DMS153 treated with DMSO at 0.1 percent for 48 hours (cell line): ENCODE measurements around the gene CSMD2.
"Not testable (repeated sequence)": the region's sequence is repeated elsewhere in the genome, so short reads cannot be mapped to it uniquely, and the experiment has no call there.

Experiments
- DNase-seq: peaks from one replicate; lab custom pipeline; 2025; ENCODE audit not compliant: unreplicated experiment; lab: John Stamatoyannopoulos, UW

Gene CSMD2

DNA sequence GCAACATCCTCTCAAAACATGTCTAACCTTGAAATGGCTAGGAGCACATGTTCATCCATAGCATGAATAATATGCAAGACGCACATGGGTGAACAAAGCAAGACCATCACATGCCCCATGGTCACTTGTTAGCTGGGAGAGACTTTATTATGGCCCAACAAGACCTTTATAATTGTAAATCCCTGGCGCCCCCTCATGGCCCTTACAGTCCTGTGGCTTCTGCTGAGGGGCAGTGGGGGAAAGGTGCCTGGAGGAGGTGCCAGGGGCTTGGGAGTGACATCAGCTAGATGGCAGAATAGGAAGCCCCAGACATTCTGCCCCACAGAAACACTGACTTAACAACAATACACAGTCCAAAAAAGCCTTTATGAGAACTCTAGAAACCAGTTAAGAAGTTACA lies 51.7 kb downstream of the CSMD2 start:
- no peak for DNase-seq

- no peak for DNase-seq
Measured at GRCh38 chr1:34108711-34109110, 56.3 kb downstream of the CSMD2 start.

DNA sequence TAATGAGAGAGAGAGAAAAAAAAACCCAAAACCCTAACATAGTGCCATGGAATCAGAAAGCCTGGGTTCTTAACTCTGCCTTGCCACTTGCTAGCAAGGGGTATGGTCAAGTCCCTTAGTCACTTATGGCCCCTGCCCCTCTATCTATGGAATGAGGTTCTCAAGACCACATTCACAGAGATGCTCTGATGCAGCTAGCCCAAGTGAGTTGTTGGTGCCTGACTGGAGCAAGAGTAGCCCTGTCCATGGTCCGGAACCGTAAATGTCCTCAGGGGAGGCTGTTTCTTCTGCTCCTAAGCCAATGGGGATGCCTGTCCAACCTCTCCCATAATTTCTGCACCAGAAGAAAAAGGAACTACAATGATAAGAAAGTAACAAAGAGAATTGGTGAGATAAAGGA lies 56.8 kb downstream of the CSMD2 start:
- no peak for DNase-seq

DNA sequence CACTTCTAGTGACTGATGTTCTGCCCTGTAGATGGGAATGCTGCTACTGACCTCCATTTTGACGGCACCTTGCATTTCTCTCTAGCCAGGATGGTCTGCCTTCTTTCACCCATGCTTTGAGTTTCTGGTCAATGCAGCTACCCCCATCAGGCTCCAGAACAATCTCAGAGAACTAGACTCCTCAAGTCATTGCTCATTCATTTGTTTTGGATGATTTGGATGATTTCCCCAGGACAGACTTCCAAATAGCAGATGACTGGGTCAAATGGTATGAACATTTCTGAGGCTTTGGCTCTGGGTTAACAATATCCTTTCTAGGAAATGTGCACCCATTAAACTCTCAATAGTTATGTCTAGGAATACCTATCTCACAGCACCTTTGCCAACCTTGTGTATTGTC lies 63.9 kb downstream of the CSMD2 start:
- DNase-seq, result no peak

DNA sequence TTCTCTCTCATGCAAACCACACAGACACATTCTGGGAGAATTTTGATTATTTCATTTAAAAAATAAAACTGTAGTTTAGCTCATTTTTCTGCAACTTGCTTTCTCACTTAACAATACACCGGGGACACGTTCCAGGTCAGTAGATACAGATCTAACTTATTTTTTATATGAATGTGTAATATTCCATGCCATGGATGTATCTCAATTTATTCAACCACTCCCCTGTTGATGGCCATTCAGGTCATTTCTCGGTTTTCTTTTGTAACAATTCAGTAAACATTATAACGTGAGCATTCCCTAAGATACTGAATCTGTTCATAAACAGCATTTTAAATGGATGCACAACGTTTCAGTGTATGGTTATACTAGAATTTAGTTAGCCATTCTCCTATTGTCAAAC lies 64.7 kb downstream of the CSMD2 start:
- no peak for DNase-seq

GRCh38 chr1:34092399-34092798 lies 72.6 kb downstream of the CSMD2 start:
- DNase-seq, result not testable (repeated sequence)

GRCh38 chr1:34089731-34090130 lies 75.3 kb downstream of the CSMD2 start:
- DNase-seq, result no peak

GRCh38 chr1:34087986-34088385 lies 77.0 kb downstream of the CSMD2 start:
- DNase-seq, result no peak

DNA sequence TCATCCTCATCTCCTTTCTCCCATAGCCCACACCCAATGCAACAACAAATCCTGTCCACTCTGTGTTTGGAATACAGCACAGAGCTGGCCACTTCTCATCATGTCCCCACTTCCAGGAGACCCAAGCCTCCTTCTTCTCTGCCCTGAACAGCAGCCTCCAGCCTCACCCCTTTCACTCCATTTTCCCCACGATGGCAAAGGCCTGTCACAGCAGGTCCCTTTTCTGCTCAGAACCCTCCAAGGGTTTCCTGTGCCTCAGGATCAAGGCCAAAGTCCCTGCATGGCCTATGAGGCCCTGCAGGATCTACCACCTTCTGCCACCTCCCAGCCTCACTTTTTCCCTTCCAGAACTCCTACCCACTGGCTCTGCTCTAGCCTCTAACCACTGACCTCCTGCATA lies 78.5 kb downstream of the CSMD2 start:
- DNase-seq, result no peak

DNA sequence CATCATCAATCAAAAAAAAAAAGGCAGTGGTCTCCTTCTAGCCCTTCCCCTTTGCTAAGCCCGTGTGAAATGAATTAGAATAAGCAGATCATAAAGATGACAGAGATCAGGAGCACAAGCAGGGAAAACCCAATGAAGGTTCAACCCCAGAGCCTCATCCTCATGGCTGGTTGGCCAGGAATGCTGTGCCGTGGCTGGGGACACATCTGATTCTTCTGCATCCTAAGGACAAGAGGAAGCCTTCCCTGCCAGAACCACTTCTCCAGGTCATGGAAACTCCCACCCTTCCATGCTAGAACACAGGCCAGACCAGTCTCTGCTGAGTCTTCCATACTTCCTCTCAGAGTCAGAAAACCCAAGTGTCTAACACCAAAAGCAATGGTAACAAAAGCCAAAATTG lies 81.1 kb downstream of the CSMD2 start:
- DNase-seq, result no peak

- DNase-seq, result not testable (repeated sequence)
Measured at GRCh38 chr1:34082085-34082670, 82.9 kb downstream of the CSMD2 start.

- no peak for DNase-seq
Measured at GRCh38 chr1:34078383-34078782, 86.6 kb downstream of the CSMD2 start.

GRCh38 chr1:34075576-34075975 lies 89.5 kb downstream of the CSMD2 start:
- no peak for DNase-seq

DNA sequence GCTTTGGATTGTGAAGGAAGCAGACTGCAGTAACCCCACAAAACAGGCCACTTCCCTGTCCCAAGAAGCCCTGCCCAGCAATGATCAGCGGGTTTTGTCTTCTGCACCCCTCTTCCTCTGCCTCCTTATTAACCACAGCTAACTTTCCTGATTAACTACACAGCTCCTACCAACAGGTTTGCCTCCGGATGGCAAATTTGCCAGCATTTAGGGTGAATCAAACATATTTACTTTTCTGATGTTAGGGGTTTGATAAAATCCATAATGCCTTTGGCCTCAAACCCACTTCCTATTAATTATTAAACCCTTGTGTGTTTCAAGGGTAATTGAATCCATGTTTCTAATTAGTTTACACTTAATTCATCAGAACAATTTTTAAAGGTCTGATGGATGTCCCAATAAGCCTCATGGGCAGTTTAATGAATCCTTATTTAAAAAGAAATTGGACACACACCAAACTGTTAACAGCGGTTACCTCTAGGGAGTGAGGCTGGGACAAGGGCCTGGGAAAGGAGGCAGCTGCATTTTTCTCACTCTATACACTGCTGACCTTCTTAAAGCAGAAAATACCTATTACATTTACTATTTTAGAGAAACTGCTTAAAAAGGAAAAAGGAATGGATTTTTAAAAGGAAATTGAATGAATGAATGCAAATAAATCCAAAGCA lies 91.9 kb downstream of the CSMD2 start:
- DNase-seq, result no peak

- DNase-seq, result no peak
Measured at GRCh38 chr1:34070201-34070836, 94.7 kb downstream of the CSMD2 start.

DNA sequence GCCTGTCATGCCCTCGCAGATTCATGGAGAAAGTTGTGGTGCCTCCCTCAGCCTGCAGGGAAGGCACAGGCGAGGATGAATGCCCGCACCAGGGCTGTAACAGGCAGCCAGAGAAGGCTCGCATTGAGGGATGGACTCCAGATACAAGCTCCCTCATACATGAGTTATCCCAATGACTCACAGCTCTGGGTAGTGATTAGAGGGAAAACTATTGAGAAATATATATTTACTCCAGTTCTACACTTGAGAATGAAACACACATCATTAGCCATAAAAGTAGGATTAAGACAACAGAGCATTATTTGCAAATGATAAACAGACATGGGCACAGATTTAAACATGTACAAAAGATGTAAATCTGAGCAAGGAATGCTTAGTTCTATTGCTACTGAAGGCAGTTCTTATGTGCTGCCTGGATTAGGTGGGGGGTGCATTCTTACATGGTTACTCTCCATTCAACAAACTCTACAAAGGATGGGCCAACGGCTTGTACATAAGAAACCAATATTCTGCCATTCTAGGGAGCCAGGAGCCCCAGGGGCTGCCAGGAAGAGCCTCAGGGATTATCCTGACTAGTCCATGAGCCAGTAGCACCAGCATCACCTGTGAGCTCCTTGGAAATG lies 97.9 kb downstream of the CSMD2 start:
- no peak for DNase-seq

GRCh38 chr1:34066166-34066565 lies 98.9 kb downstream of the CSMD2 start:
- DNase-seq, result no peak

GRCh38 chr1:34065498-34065897 lies 99.5 kb downstream of the CSMD2 start:
- no peak for DNase-seq

DNA sequence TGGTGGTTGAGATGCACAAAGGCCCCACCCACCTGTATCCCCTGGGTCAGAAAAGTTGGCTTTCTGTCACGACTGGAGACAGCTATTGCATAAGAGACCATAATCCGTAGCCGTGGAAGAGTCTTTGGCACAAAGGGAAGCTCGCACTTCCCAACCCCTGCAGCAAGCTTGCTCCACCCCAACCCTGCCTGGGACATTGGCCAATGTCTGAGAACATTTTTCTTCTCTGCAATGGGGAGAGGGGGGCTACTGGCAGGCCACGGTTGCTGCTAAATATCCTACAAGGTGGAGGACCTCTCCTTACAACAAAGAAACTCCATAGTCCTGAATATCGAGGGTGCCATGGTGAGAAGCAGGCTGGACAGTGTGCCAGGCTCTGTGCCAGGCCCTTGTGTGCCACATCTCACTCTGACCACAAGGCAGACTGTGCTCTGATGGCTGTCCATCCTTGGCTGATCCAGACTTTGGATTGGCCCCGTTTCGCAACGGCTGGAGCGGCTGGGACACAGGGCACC lies 104.1 kb downstream of the CSMD2 start:
- no peak for DNase-seq

- DNase-seq, result no peak
Measured at GRCh38 chr1:34060187-34060730, 104.8 kb downstream of the CSMD2 start.

DNA sequence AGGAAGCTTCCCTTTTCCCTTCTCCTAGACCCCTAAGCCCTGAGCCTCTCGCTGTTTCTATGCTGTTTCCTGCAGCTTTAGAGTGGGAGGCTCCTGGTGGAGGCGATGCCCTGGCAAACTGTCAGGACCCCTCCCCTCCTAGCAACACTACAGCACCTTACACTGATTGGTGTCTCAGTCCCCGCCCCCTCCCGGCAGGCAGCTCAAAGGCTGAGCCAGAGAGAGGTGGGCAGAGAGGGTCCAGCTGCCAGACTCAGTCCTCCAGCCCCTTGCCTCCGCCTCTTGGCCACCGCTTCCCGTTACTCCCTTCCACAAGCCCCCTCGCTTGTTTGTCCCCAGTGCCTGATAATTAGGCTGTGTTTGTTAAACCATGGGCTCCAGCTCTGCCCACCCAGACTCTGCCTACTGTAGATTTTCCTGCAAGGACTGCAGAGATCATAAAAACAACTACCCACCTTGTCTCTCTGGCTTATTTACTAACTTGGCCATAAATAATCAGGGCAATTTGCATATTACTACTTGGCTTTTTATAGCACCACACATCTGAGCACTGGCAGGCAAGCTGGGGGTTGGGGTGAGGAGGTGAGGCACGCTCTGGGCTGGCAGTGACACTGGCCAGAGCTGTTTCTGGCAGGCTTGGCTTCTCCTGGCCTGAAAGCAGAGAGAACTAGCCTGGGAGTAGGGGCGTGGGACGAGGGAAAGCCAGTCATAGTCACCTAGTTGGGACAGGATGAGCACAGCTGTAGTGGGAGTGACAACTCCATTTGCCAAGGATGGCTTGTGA lies 107.5 kb downstream of the CSMD2 start:
- DNase-seq, result no peak
